GM23338 (cell line): Measurements from ENCODE around the gene SAMD10.

Source experiments
- EZH2 ChIP-seq: fragments of 200-600 bp; sonication (generic); IDR thresholded peaks from one replicate; pipeline ENCODE4 v1.8.0; 2017; ENCODE audit warnings: antibody characterized with exemption, mild to moderate bottlenecking, low read depth; ENCODE audit not compliant: unreplicated experiment
- JUNB ChIP-seq: IDR thresholded peaks from one replicate; pipeline ENCODE4 v1.6.1; 2016; ENCODE audit warnings: antibody characterized with exemption; ENCODE audit not compliant: unreplicated experiment
- TF ChIP-seq, protein P1 (sequence below), 2 experiments: fragments of 200-600 bp in 1 of 2; sonication (generic) in 1 of 2; conservative IDR thresholded peaks; 2 replicates each; pipeline versions ENCODE4 v1.5.1 to v1.6.1; 2016 to 2017; ENCODE audit warnings: antibody characterized with exemption in 2 of 2, low read depth in 2 of 2, mild to moderate bottlenecking in 2 of 2, moderate library complexity in 1 of 2

DNA sequence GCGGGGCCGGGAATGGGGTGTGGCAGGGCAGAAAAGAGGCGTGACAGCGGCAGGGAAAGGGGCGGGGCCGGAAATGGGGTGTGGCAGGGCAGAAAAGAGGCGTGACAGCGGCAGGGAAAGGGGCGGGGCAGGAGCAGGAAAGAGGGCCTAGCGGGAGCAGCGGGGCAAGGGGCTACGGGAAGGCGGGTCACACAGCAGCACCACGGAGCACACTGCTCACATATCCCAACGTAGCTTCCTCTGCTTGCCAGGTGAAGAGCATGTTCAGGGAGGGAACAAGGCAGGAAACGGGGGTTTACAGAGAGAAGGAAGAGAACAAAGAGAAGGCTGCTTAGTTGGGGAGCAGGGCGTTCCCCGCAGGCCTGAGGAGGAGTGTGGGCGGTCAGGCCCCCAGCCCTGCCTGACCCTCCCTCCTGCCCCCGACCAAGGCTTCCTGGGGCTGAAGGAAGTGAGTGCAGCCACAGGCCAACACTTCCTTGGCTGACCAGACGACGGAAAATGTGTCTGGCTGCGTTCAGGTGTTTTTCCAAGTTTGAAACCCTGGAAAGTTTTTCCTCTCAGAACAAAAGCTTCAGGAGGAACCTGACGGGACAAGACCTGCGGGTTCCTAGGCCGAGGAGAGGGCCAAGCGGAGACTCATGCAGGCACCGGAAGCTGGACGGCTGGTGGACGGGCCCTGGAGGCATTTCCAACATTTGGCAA is 37.0 kb downstream of the SAMD10 start:
- TF ChIP-seq, protein P1, sequence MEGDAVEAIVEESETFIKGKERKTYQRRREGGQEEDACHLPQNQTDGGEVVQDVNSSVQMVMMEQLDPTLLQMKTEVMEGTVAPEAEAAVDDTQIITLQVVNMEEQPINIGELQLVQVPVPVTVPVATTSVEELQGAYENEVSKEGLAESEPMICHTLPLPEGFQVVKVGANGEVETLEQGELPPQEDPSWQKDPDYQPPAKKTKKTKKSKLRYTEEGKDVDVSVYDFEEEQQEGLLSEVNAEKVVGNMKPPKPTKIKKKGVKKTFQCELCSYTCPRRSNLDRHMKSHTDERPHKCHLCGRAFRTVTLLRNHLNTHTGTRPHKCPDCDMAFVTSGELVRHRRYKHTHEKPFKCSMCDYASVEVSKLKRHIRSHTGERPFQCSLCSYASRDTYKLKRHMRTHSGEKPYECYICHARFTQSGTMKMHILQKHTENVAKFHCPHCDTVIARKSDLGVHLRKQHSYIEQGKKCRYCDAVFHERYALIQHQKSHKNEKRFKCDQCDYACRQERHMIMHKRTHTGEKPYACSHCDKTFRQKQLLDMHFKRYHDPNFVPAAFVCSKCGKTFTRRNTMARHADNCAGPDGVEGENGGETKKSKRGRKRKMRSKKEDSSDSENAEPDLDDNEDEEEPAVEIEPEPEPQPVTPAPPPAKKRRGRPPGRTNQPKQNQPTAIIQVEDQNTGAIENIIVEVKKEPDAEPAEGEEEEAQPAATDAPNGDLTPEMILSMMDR (conservative IDR thresholded peaks at IDR 0.05; ENCODE audit: low read depth in 2 of 2): no peak
- TF ChIP-seq JUNB (no peak), EZH2 (no peak)
